ENCODE data around the gene BRPF1.

The BRPF1 gene

GRCh38 chr3:9791790-9792404 lies 60.4 kb downstream of the BRPF1 start:
- peak overlapping the region; percentile 97 for H3K4me3 ChIP-seq (ENCODE audit: low read depth, low read length)
- no peak for DNase-seq (ENCODE audit: low read depth)
- TF ChIP-seq, protein P1, sequence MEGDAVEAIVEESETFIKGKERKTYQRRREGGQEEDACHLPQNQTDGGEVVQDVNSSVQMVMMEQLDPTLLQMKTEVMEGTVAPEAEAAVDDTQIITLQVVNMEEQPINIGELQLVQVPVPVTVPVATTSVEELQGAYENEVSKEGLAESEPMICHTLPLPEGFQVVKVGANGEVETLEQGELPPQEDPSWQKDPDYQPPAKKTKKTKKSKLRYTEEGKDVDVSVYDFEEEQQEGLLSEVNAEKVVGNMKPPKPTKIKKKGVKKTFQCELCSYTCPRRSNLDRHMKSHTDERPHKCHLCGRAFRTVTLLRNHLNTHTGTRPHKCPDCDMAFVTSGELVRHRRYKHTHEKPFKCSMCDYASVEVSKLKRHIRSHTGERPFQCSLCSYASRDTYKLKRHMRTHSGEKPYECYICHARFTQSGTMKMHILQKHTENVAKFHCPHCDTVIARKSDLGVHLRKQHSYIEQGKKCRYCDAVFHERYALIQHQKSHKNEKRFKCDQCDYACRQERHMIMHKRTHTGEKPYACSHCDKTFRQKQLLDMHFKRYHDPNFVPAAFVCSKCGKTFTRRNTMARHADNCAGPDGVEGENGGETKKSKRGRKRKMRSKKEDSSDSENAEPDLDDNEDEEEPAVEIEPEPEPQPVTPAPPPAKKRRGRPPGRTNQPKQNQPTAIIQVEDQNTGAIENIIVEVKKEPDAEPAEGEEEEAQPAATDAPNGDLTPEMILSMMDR (IDR thresholded peaks at IDR 0.05; ENCODE audit: control insufficient read depth, extremely low read depth, insufficient read depth), result no peak

GRCh38 chr3:9792405-9793160 lies 61.0 kb downstream of the BRPF1 start, which contains the start of the genes ARPC4 and TADA3:
Gene ARPC4, plus strand, starts transcription at chr3:9793082. Its CDS starts 40 bp downstream, at chr3:9793122.
Gene TADA3, minus strand, starts transcription at chr3:9792473. Its CDS starts 1,007 bp downstream, at chr3:9791466.
- H3K4me3 ChIP-seq (ENCODE audit: low read depth, low read length), result peak within 1 kb of the TSS; percentile 97
- peak; percentile 94 for DNase-seq (ENCODE audit: low read depth)
- TF ChIP-seq, protein P1 (IDR thresholded peaks at IDR 0.05; ENCODE audit: control insufficient read depth, extremely low read depth, insufficient read depth), result no peak

- H3K4me3 ChIP-seq (ENCODE audit: low read depth, low read length), result peak overlapping the region; percentile 97
- no peak for DNase-seq (ENCODE audit: low read depth)
- TF ChIP-seq, protein P1 (IDR thresholded peaks at IDR 0.05; ENCODE audit: control insufficient read depth, extremely low read depth, insufficient read depth), result no peak
These were observed 61.7 kb downstream of the BRPF1 start for GRCh38 chr3:9793161-9793781.

- no peak overlapping the region for H3K4me3 ChIP-seq (ENCODE audit: low read depth, low read length)
- no peak for DNase-seq (ENCODE audit: low read depth)
- TF ChIP-seq, protein P1 (IDR thresholded peaks at IDR 0.05; ENCODE audit: control insufficient read depth, extremely low read depth, insufficient read depth), result no peak
These were observed 62.9 kb downstream of the BRPF1 start for GRCh38 chr3:9794400-9794799.

- H3K4me3 ChIP-seq (ENCODE audit: low read depth, low read length), result no peak overlapping the region
- no peak for DNase-seq (ENCODE audit: low read depth)
- TF ChIP-seq, protein P1 (IDR thresholded peaks at IDR 0.05; ENCODE audit: control insufficient read depth, extremely low read depth, insufficient read depth), result no peak
These were observed 63.7 kb downstream of the BRPF1 start for GRCh38 chr3:9795207-9795606.

GRCh38 chr3:9797196-9797945 lies 65.8 kb downstream of the BRPF1 start:
- TF ChIP-seq, protein P1 (IDR thresholded peaks at IDR 0.05; ENCODE audit: control insufficient read depth, extremely low read depth, insufficient read depth), result no peak

More at GRCh38 chr3:9797196-9797945, 65.8 kb downstream of the BRPF1 start:
- no peak overlapping the region for H3K4me3 ChIP-seq (ENCODE audit: low read depth, low read length)
- no peak for DNase-seq (ENCODE audit: low read depth)
